Gastrocnemius medialis (tissue), 4 donors: ENCODE results near the gene KLHL30.

Experiments used
- CTCF ChIP-seq, 5 experiments: fragments of 450-650 bp in 3 of 5; fragments of 200-600 bp in 2 of 5; sonication (generic) in 2 of 5; IDR thresholded peaks in 4 of 5; conservative IDR thresholded peaks in 1 of 5; 1 replicate in 4 of 5; 2 replicates in 1 of 5; pipeline ENCODE4 v1.5.1; 2016 to 2019; ENCODE audit warnings: antibody characterized with exemption in 5 of 5, mild to moderate bottlenecking in 3 of 5, moderate library complexity in 3 of 5
- POLR2A ChIP-seq, 2 donors: fragments of 450-650 bp; IDR thresholded peaks; one replicate each; pipeline ENCODE4 v1.6.1; 2017; ENCODE audit warnings: antibody characterized with exemption in 2 of 2, mild to moderate bottlenecking in 2 of 2, moderate library complexity in 2 of 2

GRCh38 chr2:238128061-238128440, 10.4 kb upstream of the KLHL30 start:
- TF ChIP-seq POLR2A (IDR thresholded peaks at IDR 0.05): no peak
- TF ChIP-seq CTCF (IDR thresholded peaks at IDR 0.05 in 4 of 5, conservative IDR thresholded peaks at IDR 0.05 in 1 of 5): no peak
